Transverse colon (tissue), 4 donors: ENCODE results near the gene OR1G1.

ENCODE experiments used
- EP300 ChIP-seq: sonication (generic); formaldehyde crosslinking; IDR thresholded peaks from one replicate; pipeline ENCODE4 v1.6.1; 2017; ENCODE audit warnings: antibody characterized with exemption, low read depth
- POLR2A ChIP-seq: fragments of 450-650 bp; IDR thresholded peaks from one replicate; pipeline ENCODE4 v1.6.1; 2016; ENCODE audit warnings: antibody characterized with exemption, mild to moderate bottlenecking, moderate library complexity
- POLR2AphosphoS5 ChIP-seq, 3 donors: sonication (generic); formaldehyde crosslinking; IDR thresholded peaks; one replicate each; pipeline ENCODE4 v1.6.1; 2016; ENCODE audit warnings: antibody characterized with exemption in 3 of 3
- TF ChIP-seq, protein P1 (sequence below), 5 experiments: fragments of 200-600 bp in 3 of 5; fragments of 450-650 bp in 2 of 5; sonication (generic) in 3 of 5; IDR thresholded peaks; 1 replicate in 2 of 5; 2 replicates in 3 of 5; pipeline ENCODE4 v1.5.1; 2016 to 2017; ENCODE audit warnings: antibody characterized with exemption in 5 of 5, inconsistent platforms in 3 of 5, mild to moderate bottlenecking in 2 of 5, moderate library complexity in 1 of 5

DNA sequence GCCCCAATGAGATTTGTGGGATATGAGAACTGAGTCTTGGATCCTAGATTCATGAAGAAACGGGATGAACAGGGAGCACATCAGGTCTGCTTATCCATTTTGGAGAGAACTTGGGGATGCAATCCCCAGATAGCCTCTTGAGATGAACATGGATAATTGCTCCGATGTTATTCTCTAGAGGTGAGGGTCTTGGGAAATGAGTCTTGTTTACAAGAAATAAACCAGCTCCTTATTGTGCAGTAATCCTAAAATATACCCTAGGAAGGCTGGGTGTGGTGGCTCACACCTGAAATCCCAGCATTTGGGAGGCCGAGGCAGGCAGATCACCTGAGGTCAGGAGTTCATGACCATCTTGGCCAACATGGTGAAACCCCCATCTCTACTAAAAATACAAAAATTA is 23.0 kb downstream of the OR1G1 start, which contains the start of gene OR1D2:
- TF ChIP-seq, protein P1, sequence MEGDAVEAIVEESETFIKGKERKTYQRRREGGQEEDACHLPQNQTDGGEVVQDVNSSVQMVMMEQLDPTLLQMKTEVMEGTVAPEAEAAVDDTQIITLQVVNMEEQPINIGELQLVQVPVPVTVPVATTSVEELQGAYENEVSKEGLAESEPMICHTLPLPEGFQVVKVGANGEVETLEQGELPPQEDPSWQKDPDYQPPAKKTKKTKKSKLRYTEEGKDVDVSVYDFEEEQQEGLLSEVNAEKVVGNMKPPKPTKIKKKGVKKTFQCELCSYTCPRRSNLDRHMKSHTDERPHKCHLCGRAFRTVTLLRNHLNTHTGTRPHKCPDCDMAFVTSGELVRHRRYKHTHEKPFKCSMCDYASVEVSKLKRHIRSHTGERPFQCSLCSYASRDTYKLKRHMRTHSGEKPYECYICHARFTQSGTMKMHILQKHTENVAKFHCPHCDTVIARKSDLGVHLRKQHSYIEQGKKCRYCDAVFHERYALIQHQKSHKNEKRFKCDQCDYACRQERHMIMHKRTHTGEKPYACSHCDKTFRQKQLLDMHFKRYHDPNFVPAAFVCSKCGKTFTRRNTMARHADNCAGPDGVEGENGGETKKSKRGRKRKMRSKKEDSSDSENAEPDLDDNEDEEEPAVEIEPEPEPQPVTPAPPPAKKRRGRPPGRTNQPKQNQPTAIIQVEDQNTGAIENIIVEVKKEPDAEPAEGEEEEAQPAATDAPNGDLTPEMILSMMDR (IDR thresholded peaks at IDR 0.05), result no peak
- TF ChIP-seq POLR2AphosphoS5 (IDR thresholded peaks at IDR 0.05) (no peak), POLR2A (no peak), EP300 (no peak)
